Heart right ventricle (tissue), 16 donors: ENCODE measurements around the gene SIDT2. TPM values are rescaled to one million over a fixed set of nuclear protein-coding genes. Genes with fewer than 3 reads are reported as not detected.

Experiments used
- ATAC-seq, 8 donors: fragments of 200-7000 bp; cut with Tn5 transposase; one replicate each; pipeline ENCODE4 v1.9.1; 2020; ENCODE audit warnings: mild to moderate bottlenecking in 8 of 8, moderate library complexity in 8 of 8, moderate number of reproducible peaks in 1 of 8
- DNase-seq, 2 donors: peaks; one replicate each; pipeline ENCODE4 v3.0.0-alpha.2; 2020
- H3K27ac ChIP-seq, 10 donors: fragments of 200-600 bp; sonication (generic) in 2 of 10; one replicate each; pipeline versions ENCODE4 v1.5.0 to v1.8.0; 2020 to 2022; ENCODE audit warnings: mild to moderate bottlenecking in 3 of 10
- H3K27me3 ChIP-seq, 7 donors: fragments of 200-600 bp; one replicate each; pipeline ENCODE4 v1.8.0; 2021 to 2022; ENCODE audit warnings: mild to moderate bottlenecking in 2 of 7
- H3K36me3 ChIP-seq, 9 donors: fragments of 200-600 bp; sonication (generic) in 1 of 9; one replicate each; pipeline versions ENCODE4 v1.5.0 to v1.8.0; 2020 to 2022; ENCODE audit warnings: mild to moderate bottlenecking in 2 of 9
- H3K4me1 ChIP-seq, 9 donors: fragments of 200-600 bp; sonication (generic) in 1 of 9; one replicate each; pipeline versions ENCODE4 v1.5.0 to v1.8.0; 2020 to 2022; ENCODE audit warnings: mild to moderate bottlenecking in 4 of 9
- H3K4me3 ChIP-seq, 10 donors: fragments of 200-600 bp; sonication (generic) in 2 of 10; one replicate each; pipeline versions ENCODE4 v1.5.0 to v1.8.0; 2020 to 2022; ENCODE audit warnings: mild to moderate bottlenecking in 7 of 10, moderate library complexity in 2 of 10
- H3K9me3 ChIP-seq, 11 donors: fragments of 200-600 bp in 10 of 11; sonication (generic) in 2 of 11; one replicate each; pipeline versions ENCODE4 v1.5.0 to v1.8.0; 2013 to 2022; ENCODE audit warnings: mild to moderate bottlenecking in 2 of 11, control low read depth in 1 of 11, moderate library complexity in 1 of 11
- CTCF ChIP-seq, 9 donors: fragments of 200-600 bp; sonication (generic) in 2 of 9; IDR thresholded peaks; one replicate each; pipeline versions ENCODE4 v1.5.0 to v1.8.0; 2021 to 2022; ENCODE audit warnings: antibody characterized with exemption in 9 of 9, mild to moderate bottlenecking in 5 of 9, moderate library complexity in 1 of 9
- WGBS, 2 donors: extraction: QIAGEN DNeasy Blood & Tissue Kit; methylation state at CpG; one replicate each; pipeline ENCODE4 v1.1.7; 2013; ENCODE audit warnings: inconsistent platforms in 1 of 2; 5-methylcytosine and 5-hydroxymethylcytosine counted together
- intact Hi-C, 10 donors: fragments of 100-400 bp; cut with DNase I; formaldehyde crosslinking; loops; one replicate each; pipeline versions ENCODE4 v1.11.1 to v1.14.2; 2022
- polyA plus RNA-seq, 2 donors: library from polyadenylated mRNA; stranded (reverse); fragments of 200-250 nt; gene quantifications; one replicate each; pipeline ENCODE4 v1.2.3, GENCODE V29; 2013
- total RNA-seq, 10 donors: library from RNA; stranded (reverse); fragmentation: NEBNext Ultra II Directional in 3 of 10; extraction: Animal tissue kit (Norgen Biotek cat#: 25700) in 3 of 10; gene quantifications; one replicate each; pipeline versions ENCODE4 v1.2.1 to v1.2.4, GENCODE V29; 2021 to 2023
- donor health status: Arrhythmogenic right ventricular cardiomyopathy.
- donor health status: ischemic (EF 13 %, LVEDD 7.1; RV severe dilation, severe dysfunction).
- donor health status: healthy with polysubstance abuse.
- donor health status: DM: no; HTN: yes; CAD: no.
- donor health status: DM: no; HTN: no; CAD: no.
- donor health status: ischemic (EF 25% LVEDD 6.9; RV normal size, moderate dysfunction).
- donor health status: ischemic (EF 25% LVEDD 5.7; RV mildly dilated, moderate dysfunction).
- donor health status: healthy.
- donor health status: DM: yes; HTN: yes; CAD: no.
- donor health status: Ischemic cardiomyopathy.
- donor health status: ischemic (EF 35%, LVEDD 5.7; RV mildly dilated, moderate dysfunction).
- donor health status: nonischemic (EF 11% LVEDD 7.7; RV severe dilation, severe dysfunction).
- donor health status: DM: yes; HTN: yes; CAD: no.
- donor health status: PGD.
- donor health status: ischemic (EF 29% LVEDD 5.4; RV normal size, mild dysfunction).
- donor health status: nonischemic (EF 23%, LVEDD 6.1; RV moderate dilation, normal function).

Gene SIDT2
- total and polyA plus RNA-seq, 12 donors, result 13.0 to 33.6 (median 22.0) TPM

- ATAC-seq (no peak), DNase-seq (no peak)
- Histone ChIP-seq H3K4me1 (peaks cover 6 to 75% (median 43%) of the 10 kb centered on the region in 9 donors), H3K36me3 (peaks cover 0 to 48% (median 11%) of the 10 kb centered on the region in 9 donors), H3K27me3 (no peaks in the 10 kb centered on the region), H3K27ac (peak overlapping the region in 9 of 10 donors; percentile 50 to 92 (median 87)), H3K4me3 (peak overlapping the region in 9 of 10 donors; percentile 40 to 65 (median 46)), H3K9me3 (no peaks in the 10 kb centered on the region)
- TF ChIP-seq CTCF (IDR thresholded peaks at IDR 0.05), result no peak
- WGBS, 2 donors, result 66 to 70% methylated on average over 12 of the region's 12 CpGs
- intact Hi-C loops, result no loop called here
Observed at GRCh38 chr11:117200813-117201657, 22.5 kb downstream of the SIDT2 start.

- no peak for DNase-seq
- Histone ChIP-seq H3K36me3 (peaks cover 0 to 40% (median 11%) of the 10 kb centered on the region in 9 donors), H3K4me1 (peaks cover 6 to 76% (median 43%) of the 10 kb centered on the region in 9 donors)
Observed at GRCh38 chr11:117201658-117202305, 23.2 kb downstream of the SIDT2 start.

GRCh38 chr11:117202386-117203068 lies 24.0 kb downstream of the SIDT2 start:
- no peak for TF ChIP-seq CTCF (IDR thresholded peaks at IDR 0.05)
- no peaks in the 10 kb centered on the region for H3K27me3 ChIP-seq
- peaks cover 6 to 74% (median 42%) of the 10 kb centered on the region in 9 donors for H3K4me1 ChIP-seq
- intact Hi-C loops, result no loop called here
- ATAC-seq (no peak), DNase-seq (no peak)
- H3K9me3 ChIP-seq, result no peaks in the 10 kb centered on the region
- H3K4me3 ChIP-seq, result peak overlapping the region in 7 of 10 donors; percentile 8 to 65 (median 55)
- WGBS, 2 donors, result 78 to 79% methylated on average over 7 of the region's 7 CpGs
- H3K36me3 ChIP-seq, result peaks cover 0 to 36% (median 11%) of the 10 kb centered on the region in 9 donors
- H3K27ac ChIP-seq, result peak overlapping the region in 9 of 10 donors; percentile 49 to 92 (median 87)

More at GRCh38 chr11:117201658-117202305, 23.2 kb downstream of the SIDT2 start:
- WGBS, 2 donors, result 59 to 60% methylated on average over 14 of the region's 14 CpGs
- peak overlapping the region in 9 of 10 donors; percentile 40 to 65 (median 46) for H3K4me3 ChIP-seq
- no peak for ATAC-seq
- intact Hi-C loops, result no loop called here
- no peaks in the 10 kb centered on the region for H3K9me3 ChIP-seq
- no peak for TF ChIP-seq CTCF (IDR thresholded peaks at IDR 0.05)
- H3K27me3 ChIP-seq, result no peaks in the 10 kb centered on the region
- peak overlapping the region in 9 of 10 donors; percentile 49 to 92 (median 87) for H3K27ac ChIP-seq

- ATAC-seq (no peak), DNase-seq (no peak)
- Histone ChIP-seq H3K36me3 (peaks cover 0 to 32% (median 11%) of the 10 kb centered on the region in 9 donors), H3K27me3 (no peaks in the 10 kb centered on the region), H3K27ac (peak overlapping the region in 3 of 10 donors; percentile 87 to 92 (median 88)), H3K4me3 (peak overlapping the region in 3 of 10 donors; percentile 46 to 60 (median 60)), H3K4me1 (peaks cover 6 to 69% (median 37%) of the 10 kb centered on the region in 9 donors), H3K9me3 (no peaks in the 10 kb centered on the region)
- intact Hi-C loops, result no loop called here
- no peak for TF ChIP-seq CTCF (IDR thresholded peaks at IDR 0.05)
- 93 to 95% methylated on average over 10 of the region's 10 CpGs for WGBS, 2 donors
Observed at GRCh38 chr11:117203069-117203407, 24.5 kb downstream of the SIDT2 start.
